CD4-positive, alpha-beta T cell treated with Interleukin-12 subunit alpha and Interleukin-12 subunit beta, for 1 hour (primary cell): ENCODE measurements around the gene TSPAN4.

ENCODE experiments used
- DNase-seq: peaks from one replicate; pipeline ENCODE4 v3.0.0-alpha.2; 2020

Gene TSPAN4

GRCh38 chr11:853682-854448 lies 11.2 kb downstream of the TSPAN4 start:
- DNase-seq: no peak

- no peak for DNase-seq
These were observed 12.1 kb downstream of the TSPAN4 start for GRCh38 chr11:854601-855329.

- no peak for DNase-seq
These were observed 12.7 kb downstream of the TSPAN4 start for GRCh38 chr11:855330-855674.

DNA sequence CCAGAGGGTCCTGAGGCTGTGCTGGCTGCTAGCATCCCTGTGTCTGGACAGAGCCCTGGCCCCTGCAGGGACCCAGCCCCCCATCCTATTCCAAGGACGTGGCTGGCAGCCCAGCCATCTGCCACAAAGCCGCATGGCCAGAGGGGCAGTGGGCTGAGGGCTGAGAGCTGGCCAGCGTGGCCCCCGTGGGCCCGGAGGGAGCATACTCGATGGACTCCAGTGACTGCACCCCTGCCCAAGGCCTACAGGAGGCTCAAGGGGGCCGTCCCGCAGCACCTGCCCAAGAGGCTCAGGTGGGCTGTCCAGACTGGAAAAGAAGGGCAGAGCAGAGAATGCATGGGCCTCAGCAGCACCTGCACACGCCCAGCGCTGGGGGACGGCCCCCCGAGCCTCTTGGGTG lies 13.1 kb downstream of the TSPAN4 start:
- no peak for DNase-seq

DNA sequence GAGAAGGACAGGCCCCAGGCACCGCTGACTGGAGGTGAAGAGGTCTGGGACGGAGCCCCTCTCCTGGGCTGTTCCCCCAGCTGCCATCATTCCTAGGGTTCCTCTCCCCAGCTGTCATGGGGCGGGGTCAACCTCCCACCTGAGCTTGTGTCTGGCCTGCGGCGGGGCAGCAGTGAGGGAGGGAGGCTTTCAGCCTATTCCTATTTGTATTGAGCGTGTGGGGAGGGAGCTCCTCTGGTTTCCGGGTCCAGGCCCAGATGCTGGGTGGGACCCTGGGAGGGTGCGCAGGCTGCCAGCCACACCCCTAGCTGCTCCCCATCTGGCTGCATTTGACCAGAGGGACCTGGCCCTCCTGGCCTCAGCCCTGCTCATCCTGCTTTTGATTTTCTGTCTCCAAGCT lies 13.7 kb downstream of the TSPAN4 start:
- DNase-seq: no peak

DNA sequence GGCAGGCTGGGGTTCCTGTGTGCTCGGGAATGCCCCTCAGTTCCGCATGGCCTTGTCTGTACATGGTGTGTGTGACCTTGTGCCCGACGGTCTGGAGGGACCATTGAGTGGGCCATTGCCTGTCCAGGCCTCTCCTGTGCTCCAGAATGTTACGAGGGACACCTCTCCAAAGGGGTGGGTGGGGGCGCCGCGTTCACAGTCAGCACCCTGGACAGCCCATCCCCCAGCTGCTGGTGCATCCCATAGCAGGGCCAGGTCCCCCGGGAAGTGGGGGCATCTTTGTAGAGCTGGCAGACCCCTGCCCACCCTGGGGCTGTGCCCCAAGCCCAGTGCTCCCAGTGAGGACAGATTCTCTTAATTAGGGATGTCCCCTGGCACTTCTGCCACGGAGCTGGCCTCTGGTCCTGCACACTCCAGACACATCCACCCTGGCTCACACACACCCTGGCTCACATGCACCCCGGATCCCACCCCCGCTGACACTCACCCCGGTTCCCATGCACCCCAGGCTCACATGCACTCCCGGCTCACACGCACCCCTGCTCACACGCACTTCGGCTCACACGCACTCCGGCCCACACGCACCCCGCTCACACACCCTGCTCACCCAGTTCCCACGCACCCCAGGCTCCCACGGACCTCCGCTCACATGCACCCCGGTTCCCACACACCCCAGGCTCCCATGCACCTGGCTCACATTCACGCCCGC lies 15.6 kb downstream of the TSPAN4 start:
- no peak for DNase-seq

GRCh38 chr11:858762-859339 lies 16.2 kb downstream of the TSPAN4 start:
- no peak for DNase-seq

GRCh38 chr11:859394-860131 lies 16.9 kb downstream of the TSPAN4 start:
- no peak for DNase-seq

GRCh38 chr11:860234-861104 lies 17.8 kb downstream of the TSPAN4 start:
- DNase-seq: no peak

DNA sequence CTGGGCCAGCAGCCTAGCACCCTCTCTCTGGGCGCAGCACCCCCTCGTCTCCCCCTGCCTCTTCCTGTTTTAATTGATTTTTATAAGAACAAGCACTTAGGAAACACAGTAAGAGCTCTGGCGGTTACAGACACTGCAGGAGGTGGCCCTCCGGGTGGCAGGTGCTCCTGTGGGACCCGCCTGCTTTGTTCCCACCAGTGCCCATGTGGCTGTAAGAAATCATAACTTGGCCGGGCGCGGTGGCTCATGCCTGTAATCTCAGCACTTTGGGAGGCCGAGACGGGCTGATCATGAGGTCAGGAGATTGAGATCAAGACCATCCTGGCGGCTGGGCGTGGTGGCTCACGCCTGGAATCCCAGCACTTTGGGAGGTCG lies 18.4 kb downstream of the TSPAN4 start:
- DNase-seq: no peak

GRCh38 chr11:862081-862661 lies 19.5 kb downstream of the TSPAN4 start:
- DNase-seq: no peak

DNA sequence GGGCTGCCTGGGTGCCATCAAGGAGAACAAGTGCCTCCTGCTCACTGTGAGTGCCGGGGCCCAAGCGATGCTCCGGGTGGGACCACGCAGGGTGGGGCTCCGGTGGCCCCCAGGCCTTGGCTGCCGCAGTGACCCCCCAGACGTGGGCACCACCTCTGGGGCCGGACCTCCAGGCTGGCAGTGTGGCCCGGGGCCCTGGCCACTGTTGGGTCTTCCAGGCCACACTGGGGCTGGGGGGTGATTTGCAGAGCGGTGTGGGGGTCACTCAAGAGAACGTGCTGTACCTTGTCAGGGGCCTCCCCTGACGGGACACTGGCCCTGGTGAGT lies 20.0 kb downstream of the TSPAN4 start:
- no peak for DNase-seq

DNA sequence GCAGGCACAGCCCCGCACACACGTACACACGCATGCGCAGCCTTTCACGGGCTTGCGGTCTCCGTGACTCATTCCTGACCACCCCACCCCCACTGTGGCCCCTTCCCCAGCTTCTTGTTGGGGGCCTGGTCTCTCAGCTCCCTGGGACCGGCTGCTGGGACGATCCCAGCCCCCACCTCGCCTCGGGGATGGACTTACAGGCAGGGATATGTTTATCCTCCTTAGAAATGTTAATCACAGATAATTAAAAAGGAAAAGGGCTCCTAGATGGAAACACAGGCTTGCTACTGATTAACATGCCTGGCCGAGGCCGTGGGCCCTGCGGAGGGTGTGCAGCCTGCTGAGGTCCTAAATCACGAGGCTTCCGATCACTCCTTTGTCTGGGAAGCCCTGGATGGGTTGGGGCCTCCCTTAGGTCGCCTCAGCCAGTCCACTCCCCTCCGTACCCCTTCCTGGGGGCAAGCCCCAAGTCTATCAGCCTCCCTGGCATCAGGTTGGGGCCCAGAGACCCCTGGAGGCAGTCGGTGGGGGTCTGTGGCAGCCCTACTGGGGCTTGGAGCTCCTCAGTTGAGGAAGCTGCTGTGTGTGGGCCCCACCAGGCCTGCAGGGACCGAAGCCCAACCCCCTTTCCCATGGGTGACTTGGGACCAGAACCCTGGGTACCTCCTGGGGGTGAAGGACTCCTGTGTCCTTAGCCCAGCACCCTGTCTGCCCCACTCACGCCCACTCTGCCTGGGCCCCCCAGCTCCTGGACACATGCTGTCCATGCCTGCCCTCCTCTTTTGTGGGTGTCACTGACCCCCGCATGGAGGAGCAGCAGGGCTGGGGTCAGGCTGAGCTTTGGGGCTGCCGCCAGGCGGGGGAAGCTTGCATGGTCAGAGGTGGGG lies 20.6 kb downstream of the TSPAN4 start:
- no peak for DNase-seq

- DNase-seq: no peak
These were observed 21.5 kb downstream of the TSPAN4 start for GRCh38 chr11:863910-864827.

DNA sequence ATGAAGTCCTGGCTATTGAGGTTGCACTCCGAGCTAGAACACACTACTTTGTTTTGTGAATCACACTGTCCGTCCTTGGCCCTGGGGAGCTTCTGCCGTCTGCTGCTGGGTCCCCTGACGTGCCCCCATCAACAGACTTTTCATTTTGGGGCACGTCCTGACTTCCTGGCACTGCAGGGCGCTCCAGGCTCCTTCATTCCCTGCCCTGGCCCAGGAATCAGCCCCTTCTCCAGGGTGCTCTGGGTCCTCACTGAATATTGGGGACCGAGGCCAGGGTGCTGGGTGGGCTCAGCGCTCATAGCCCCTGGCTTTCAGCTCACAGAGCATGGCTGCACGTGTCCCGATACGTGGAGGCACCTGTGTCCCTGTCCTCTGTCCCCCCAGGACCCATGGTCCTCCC lies 22.2 kb downstream of the TSPAN4 start:
- no peak for DNase-seq

- DNase-seq: no peak
These were observed 23.1 kb downstream of the TSPAN4 start for GRCh38 chr11:865462-866430.

DNA sequence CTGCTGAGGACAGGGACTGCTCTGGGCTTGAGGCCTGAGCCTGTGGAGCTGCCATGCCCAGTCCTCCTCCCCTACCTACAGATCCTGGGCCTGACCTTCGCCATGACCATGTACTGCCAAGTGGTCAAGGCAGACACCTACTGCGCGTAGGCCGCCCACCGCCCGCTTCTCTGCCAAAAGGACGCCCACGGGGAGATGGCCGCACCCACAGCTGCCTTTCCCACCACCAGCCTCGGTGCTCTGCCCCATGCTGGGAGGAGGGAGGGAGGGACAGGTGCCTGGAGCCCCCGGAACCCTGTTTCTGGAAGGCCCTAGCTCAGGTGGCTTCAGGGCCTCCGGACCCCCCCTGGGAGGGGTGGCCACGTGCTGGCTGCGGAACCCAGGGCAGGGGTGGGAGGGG lies 23.8 kb downstream of the TSPAN4 start:
- no peak for DNase-seq

DNA sequence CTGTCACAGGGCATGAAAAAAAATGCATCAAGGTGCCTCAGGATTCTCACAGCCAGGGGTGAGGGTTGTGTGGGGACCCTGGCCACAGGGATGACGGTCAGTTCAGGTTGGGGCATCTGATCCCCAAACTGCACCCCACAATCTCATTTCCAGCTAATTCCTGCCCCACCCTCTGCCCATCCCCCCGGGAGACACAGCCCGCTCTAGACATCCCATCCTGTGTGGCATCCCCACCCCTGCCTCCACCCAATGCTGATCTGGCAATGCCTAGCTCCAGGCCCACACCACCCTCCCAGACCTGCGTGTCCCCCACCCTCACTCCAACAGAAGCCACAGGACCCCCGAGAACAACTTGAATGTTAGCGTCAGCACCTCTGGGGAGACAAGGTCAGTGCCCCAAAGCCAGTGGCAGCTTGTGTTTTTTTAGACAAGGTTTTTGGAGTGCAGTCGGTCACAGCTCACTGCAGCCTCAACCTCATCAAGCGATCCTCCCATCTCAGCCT lies 25.3 kb downstream of the TSPAN4 start:
- no peak for DNase-seq
